Measurements from ENCODE around the gene ICAM4. TPM values are rescaled to one million over a fixed set of nuclear protein-coding genes. Genes with fewer than 3 reads are reported as not detected.

The ICAM4 gene
- total and polyA plus RNA-seq, 2 donors (not counting 3 experiments of a cell fraction or from before 2014, with no cell fraction given) = 0.44 to 0.49 TPM

- Histone ChIP-seq H4K20me1 (replicated peaks; ENCODE audit: control insufficient read depth, extremely low read depth, insufficient read depth, low read length) (no peaks in the 10 kb centered on the region), H3K9ac (replicated peaks; ENCODE audit: extremely low read depth, insufficient read depth, low read length) (no peak overlapping the region), H3K4me2 (ENCODE audit: insufficient read depth, low read length) (no peak overlapping the region), H3K27me3 (ENCODE audit: control insufficient read depth in 2 of 2, insufficient read depth in 2 of 2, low read length in 2 of 2) (no peaks in the 10 kb centered on the region), H3K4me3 (replicated peaks in 1 of 3; ENCODE audit: insufficient read depth in 1 of 3, low read depth in 1 of 3, low read length in 3 of 3) (no peak overlapping the region), H3K27ac (ENCODE audit: insufficient read depth, low read depth, low read length) (no peak overlapping the region), H3K4me1 (ENCODE audit: control insufficient read depth, extremely low read depth, insufficient read depth, low read length) (peaks cover 24% of the 10 kb centered on the region), H3K9me3 (replicated peaks; ENCODE audit: control insufficient read depth, insufficient read depth, low read length) (no peaks in the 10 kb centered on the region), H3K36me3 (ENCODE audit: control insufficient read depth in 2 of 2, extremely low read depth in 1 of 2, insufficient read depth in 2 of 2, low read length in 2 of 2) (no peaks in the 10 kb centered on the region), H3K79me2 (ENCODE audit: control insufficient read depth, insufficient read depth, low read length) (no peaks in the 10 kb centered on the region), H2AFZ (ENCODE audit: low read depth, low read length) (no peak overlapping the region), H3K9me1 (replicated peaks; ENCODE audit: control insufficient read depth, extremely low read depth, insufficient read depth, low read length) (no peaks in the 10 kb centered on the region)
- POLR2A ChIA-PET = interaction anchor here (0.6 kb wide), 1 partner anchor 31 kb away, joined by 3 read pairs; no protein-coding TSS in a partner anchor
- no peak for TF ChIP-seq CTCF (IDR thresholded peaks at IDR 0.05; ENCODE audit: extremely low read depth in 1 of 2, insufficient read depth in 1 of 2, low read depth in 1 of 2, low read length in 2 of 2)
- TF ChIP-seq POLR2AphosphoS5 (IDR thresholded peaks at IDR 0.05; ENCODE audit: insufficient read depth, low read depth, low read length) = no peak
- no peak for TF ChIP-seq GATA2 (IDR thresholded peaks at IDR 0.05; ENCODE audit: insufficient read depth, insufficient read length, low read depth, low read length)
- no peak for TF ChIP-seq MAX (IDR thresholded peaks at IDR 0.05; ENCODE audit: insufficient read depth, insufficient read length)
- TF ChIP-seq FOS (IDR thresholded peaks at IDR 0.05; ENCODE audit: borderline replicate concordance, insufficient read depth, low read length) = no peak
- TF ChIP-seq EZH2 (IDR thresholded peaks at IDR 0.05; ENCODE audit: borderline replicate concordance, low read depth, low read length, severe bottlenecking) = no peak
- TF ChIP-seq MYC (IDR thresholded peaks at IDR 0.05; ENCODE audit: low read depth, low read length) = no peak
- no peak for TF ChIP-seq POLR2A (IDR thresholded peaks at IDR 0.05; ENCODE audit: low read depth, low read length)
- no peak for TF ChIP-seq JUN (IDR thresholded peaks at IDR 0.05; ENCODE audit: borderline replicate concordance, insufficient read depth, insufficient read length, low read depth)
- intact Hi-C loops (cut with micrococcal nuclease) (loop anchor here (5.0 kb wide), 1 partner anchor 43 kb away; the partner anchor contains the start of gene FDX2), dilution Hi-C loops (cut with MboI; ENCODE audit: extremely low pct_ligation_motif_present, low sequenced_read_pairs) (no loop called here)
- BruUV-seq (replicated peaks) = no TSS peak
- no peak for FAIRE-seq
- CTCF ChIA-PET = interaction anchor here (0.7 to 2.4 kb wide), 4 partner anchors 12 to 114 kb away, joined by 3 to 14 read pairs (median 5); partner anchors contain the start of gene ICAM4
- DNase-seq (ENCODE audit: low read depth, low spot score) = no peak
Observed at GRCh38 chr19:10274589-10274988, 12.2 kb upstream of the ICAM4 start.
